ENCODE measurements around the gene GMPR2.
A peak's percentile ranks its signal among the peaks of the same experiment; 100 is the strongest.
"Not testable (repeated sequence)": the region's sequence is repeated elsewhere in the genome, so short reads cannot be mapped to it uniquely, and the experiment has no call there.

GMPR2 gene

GRCh38 chr14:24233538-24233866 lies 773 bp downstream of the GMPR2 start:
- no peak for DNase-seq

GRCh38 chr14:24234095-24235005 lies 1.6 kb downstream of the GMPR2 start:
- no peak for DNase-seq

- DNase-seq, result no peak
Observed at GRCh38 chr14:24235804-24236688, 3.3 kb downstream of the GMPR2 start.

- DNase-seq, result no peak
Observed at GRCh38 chr14:24236689-24237462, 4.1 kb downstream of the GMPR2 start.

GRCh38 chr14:24237463-24237955 lies 4.8 kb downstream of the GMPR2 start:
- no peak for DNase-seq

- no peak for DNase-seq
Observed at GRCh38 chr14:24238123-24238522, 5.4 kb downstream of the GMPR2 start.

GRCh38 chr14:24238527-24239037 lies 5.9 kb downstream of the GMPR2 start:
- no peak for DNase-seq

- DNase-seq, result no peak
Observed at GRCh38 chr14:24240110-24240918, 7.6 kb downstream of the GMPR2 start.

- DNase-seq, result peak; percentile 95
Observed at GRCh38 chr14:24241829-24242443, 9.2 kb downstream of the GMPR2 start.

GRCh38 chr14:24243336-24243836 lies 10.7 kb downstream of the GMPR2 start:
- peak; percentile 68 for DNase-seq

GRCh38 chr14:24245350-24245749 lies 12.6 kb downstream of the GMPR2 start:
- not testable (repeated sequence) for DNase-seq

- peak; percentile 83 for DNase-seq
Observed at GRCh38 chr14:24246765-24247212, 14.1 kb downstream of the GMPR2 start.

GRCh38 chr14:24247422-24247821 lies 14.7 kb downstream of the GMPR2 start:
- DNase-seq, result no peak

- no peak for DNase-seq
Observed at GRCh38 chr14:24249230-24250021, 16.7 kb downstream of the GMPR2 start.

GRCh38 chr14:24250354-24250753 lies 17.6 kb downstream of the GMPR2 start:
- DNase-seq, result no peak

- peak; percentile 19 for DNase-seq
Observed at GRCh38 chr14:24251880-24252288, 19.2 kb downstream of the GMPR2 start.

- DNase-seq, result no peak
Observed at GRCh38 chr14:24252289-24253124, 19.8 kb downstream of the GMPR2 start.

- DNase-seq, result no peak
Observed at GRCh38 chr14:24253936-24254335, 21.2 kb downstream of the GMPR2 start.

Measured in inflammatory macrophage treated with lipopolysaccharide for 4 hours (primary cell).